HG03565 (cell line): Measurements from ENCODE around the gene ATP6AP1.
"Not testable (repeated sequence)": the region's sequence is repeated elsewhere in the genome, so short reads cannot be mapped to it uniquely, and the experiment has no call there.

Experiments used
- ATAC-seq: cut with Tn5 transposase; IDR thresholded peaks from one replicate; pipeline ENCODE4 v1.9.1; 2021; ENCODE audit warnings: mild to moderate bottlenecking, moderate library complexity; ENCODE audit not compliant: unreplicated experiment

Gene ATP6AP1

GRCh38 chrX:154428176-154429171, at the start of gene ATP6AP1:
TSS of gene ATP6AP1 (plus strand) at chrX:154428677. CDS start at chrX:154428693, 16 bp downstream.
- ATAC-seq, result peak; percentile 95

- ATAC-seq, result peak; percentile 74
These were observed 49.5 kb upstream of the ATP6AP1 start, which contains the start of gene EMD for GRCh38 chrX:154378799-154379568. TSS of gene EMD (plus strand) at chrX:154379295. CDS start at chrX:154379485, 190 bp downstream.

DNA sequence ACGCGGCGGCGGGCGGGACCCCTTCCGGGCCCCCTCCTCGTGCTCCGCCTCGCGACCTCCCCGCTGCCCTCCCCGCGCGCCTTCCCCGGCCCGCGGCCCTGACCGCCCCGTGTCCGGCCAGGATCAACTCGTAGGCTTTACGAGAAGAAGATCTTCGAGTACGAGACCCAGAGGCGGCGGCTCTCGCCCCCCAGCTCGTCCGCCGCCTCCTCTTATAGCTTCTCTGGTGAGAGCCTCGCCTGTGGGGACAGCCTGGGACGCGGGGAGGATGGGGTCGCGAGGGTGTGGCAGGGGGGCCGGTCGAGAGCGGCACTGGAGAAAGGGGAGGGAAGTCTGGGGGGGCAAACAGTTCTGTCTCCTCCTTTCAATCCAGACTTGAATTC, 48.9 kb upstream of the ATP6AP1 start:
- ATAC-seq, result no peak

- no peak for ATAC-seq
These were observed 48.3 kb upstream of the ATP6AP1 start for GRCh38 chrX:154380153-154380552.

DNA sequence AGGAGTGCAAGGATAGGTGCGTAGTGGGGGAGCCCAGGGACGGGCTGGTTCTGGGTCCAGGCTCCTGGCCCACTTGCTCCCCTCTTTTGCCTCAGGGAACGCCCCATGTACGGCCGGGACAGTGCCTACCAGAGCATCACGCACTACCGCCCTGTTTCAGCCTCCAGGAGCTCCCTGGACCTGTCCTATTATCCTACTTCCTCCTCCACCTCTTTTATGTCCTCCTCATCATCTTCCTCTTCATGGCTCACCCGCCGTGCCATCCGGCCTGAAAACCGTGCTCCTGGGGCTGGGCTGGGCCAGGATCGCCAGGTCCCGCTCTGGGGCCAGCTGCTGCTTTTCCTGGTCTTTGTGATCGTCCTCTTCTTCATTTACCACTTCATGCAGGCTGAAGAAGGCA, 47.7 kb upstream of the ATP6AP1 start:
- ATAC-seq, result no peak

- no peak for ATAC-seq
These were observed 47.2 kb upstream of the ATP6AP1 start for GRCh38 chrX:154381271-154381670.

DNA sequence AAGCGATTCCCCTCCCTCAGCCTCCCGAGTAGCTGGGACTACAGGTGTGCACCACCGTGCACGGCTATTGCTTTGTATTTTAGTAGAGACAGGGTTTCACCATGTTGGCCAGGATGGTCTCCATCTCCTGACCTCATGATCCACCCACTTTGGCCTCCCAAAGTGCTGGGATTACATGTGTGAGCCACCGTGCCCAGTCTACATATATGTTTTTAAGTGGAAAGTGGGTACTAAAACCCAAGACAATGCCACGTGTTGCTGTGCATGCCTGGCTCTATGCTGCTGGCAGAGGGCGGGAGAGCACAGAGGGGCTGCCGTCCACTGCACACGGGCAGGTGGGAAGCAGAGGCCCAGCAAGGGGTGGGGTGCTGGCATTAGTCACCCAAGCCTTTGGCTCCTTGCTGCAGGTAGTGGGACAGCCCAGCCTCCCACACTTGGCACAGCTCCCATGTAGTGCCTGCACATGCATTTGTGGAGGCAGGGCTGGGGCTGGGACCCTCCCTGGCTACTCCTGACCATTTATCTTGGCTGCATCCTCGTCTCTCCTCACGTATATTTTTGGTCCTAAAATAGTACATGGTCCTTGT, 45.9 kb upstream of the ATP6AP1 start:
- ATAC-seq, result no peak

GRCh38 chrX:154383359-154384283, 44.9 kb upstream of the ATP6AP1 start:
- no peak for ATAC-seq

GRCh38 chrX:154384284-154384892, 44.1 kb upstream of the ATP6AP1 start:
- ATAC-seq, result no peak

DNA sequence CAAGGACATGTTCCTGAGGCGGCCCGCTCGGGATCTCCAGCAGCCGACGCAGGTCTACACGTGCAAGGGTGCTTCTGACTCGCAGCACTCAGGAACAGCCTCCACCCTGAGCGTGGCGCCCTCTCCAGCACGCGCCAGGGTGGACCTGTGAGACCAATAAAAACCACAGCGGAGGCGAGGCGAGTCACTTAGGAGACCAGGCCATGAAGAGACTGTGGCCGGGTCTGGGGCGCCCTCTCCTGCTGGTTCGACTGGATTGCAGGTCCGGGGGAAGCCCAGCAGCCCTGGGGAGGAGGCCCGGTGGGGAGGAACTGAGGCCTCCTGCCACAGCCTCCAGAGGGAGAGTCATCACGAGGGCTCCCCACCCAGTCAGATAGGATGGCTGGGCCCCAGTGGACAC, 40.4 kb upstream of the ATP6AP1 start:
- ATAC-seq, result peak; percentile 25

GRCh38 chrX:154388649-154389048, 39.8 kb upstream of the ATP6AP1 start:
- not testable (repeated sequence) for ATAC-seq

- peak; percentile 58 for ATAC-seq
These were observed 38.4 kb upstream of the ATP6AP1 start for GRCh38 chrX:154389812-154390747.

DNA sequence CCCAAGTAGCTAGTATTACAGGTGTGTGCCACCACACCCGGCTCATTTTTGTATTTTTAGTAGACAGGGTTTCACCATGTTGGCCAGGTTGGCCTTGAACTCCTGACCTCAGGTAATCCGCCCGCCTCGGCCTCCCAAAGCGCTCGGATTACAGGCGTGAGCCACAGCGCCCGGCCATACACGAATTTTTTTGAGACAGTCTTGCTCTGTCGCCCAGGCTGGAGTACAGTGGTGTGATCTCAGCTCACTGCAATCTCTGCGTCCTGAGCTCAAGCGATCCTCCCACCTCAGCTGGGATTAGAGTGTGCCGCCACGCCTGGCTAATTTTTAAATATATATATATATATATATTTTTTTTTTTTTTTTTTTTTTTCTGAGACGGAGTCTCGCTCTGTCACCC, 32.1 kb upstream of the ATP6AP1 start:
- ATAC-seq, result not testable (repeated sequence)

DNA sequence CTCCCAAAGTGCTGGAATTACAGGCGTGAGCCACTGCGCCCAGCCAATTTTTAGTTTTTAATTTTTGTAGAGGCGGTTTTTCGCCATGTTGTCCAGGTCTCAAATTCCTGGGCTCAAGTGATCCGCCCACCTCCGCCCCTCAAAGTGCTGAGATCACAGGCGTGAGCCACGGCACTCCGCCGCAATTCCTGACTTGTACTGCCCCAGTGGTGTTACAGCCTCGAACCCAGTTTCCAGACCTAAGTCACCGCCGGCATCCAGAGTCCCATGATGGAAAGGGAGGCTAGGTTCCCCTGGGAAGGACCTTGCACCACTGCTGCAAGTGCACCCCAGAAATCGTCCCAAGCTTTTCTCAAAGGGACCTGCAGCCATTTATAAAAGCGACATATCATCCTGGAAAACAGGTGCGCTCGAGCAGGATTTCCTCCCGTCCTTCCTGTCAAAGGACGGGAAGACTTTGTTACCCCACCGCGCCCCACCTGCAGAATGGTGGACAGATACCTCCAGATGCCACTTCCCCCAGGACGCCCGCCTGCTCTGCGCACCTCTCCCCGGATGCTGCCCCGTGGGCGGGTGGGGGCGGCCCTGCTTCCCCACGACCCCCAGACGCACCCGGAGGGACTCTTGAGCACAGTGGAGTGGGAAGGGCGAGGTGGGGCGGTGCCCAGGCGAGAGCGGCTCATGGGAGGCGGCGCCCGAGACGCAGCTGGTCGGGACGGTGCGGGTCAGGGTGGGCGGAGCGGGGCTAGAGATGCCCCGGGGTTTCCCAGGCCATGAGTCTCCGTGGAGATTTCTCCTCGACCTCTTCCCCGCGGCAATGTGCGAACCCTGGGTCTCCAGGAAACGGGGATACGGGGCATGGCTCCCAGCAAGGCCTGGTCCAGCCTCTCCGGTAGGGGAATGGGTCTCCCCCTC, 31.2 kb upstream of the ATP6AP1 start:
- peak; percentile 25 for ATAC-seq

GRCh38 chrX:154397888-154398667, 30.4 kb upstream of the ATP6AP1 start, which contains the start of gene RPL10:
TSS of gene RPL10 (plus strand) at chrX:154398377. CDS start at chrX:154398520, 143 bp downstream.
- ATAC-seq, result peak; percentile 75

- no peak for ATAC-seq
These were observed 29.6 kb upstream of the ATP6AP1 start for GRCh38 chrX:154398668-154399526.
